Amygdala (tissue), 56 donors: ENCODE results near the gene RAMACL.
"Not testable (repeated sequence)": the region's sequence is repeated elsewhere in the genome, so short reads cannot be mapped to it uniquely, and the experiment has no call there.

ENCODE experiments used
- DNase-seq, 56 donors: peaks; one replicate each; lab custom pipeline; 2025; lab: John Stamatoyannopoulos, UW

Gene RAMACL

DNA sequence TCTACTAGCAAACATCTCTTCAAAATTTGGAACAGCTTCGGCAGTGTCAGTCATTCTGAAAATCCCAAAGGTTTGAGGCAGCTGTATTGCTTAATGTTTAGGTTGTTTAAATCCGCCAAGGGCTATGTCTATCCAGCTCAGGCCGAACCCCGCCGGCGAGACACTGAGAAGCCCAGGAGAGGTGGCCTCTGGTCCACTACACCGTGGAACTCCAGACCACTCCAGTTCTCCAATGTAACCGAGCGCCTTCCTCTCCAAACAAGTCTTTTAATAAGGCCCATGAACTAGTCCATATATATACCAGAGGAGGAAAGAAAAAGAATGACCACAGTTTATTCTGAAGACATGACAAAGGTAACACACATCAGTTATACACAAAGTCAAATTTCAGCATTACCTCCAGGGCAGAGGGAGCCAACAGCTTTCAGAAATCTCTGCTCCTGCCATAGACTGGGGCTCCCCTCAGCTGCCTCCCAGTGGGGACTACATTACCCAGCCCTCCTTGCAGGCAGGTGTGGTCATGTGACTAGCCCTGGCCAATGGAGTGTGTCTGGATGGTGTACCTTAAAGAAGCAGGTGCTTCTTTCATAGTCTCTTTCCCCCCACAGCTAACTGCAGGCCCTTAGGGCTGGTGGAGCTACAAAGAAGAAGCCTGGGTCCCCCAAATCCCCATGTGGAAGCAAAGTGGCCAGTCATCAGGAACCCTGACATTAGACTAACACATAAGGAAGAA lies at the start of gene RAMACL:
Gene RAMACL, minus strand, starts transcription at position 255 of the 733 bp plus-strand sequence. Its CDS starts 201 bp downstream, at position 54.
- no peak for DNase-seq

DNA sequence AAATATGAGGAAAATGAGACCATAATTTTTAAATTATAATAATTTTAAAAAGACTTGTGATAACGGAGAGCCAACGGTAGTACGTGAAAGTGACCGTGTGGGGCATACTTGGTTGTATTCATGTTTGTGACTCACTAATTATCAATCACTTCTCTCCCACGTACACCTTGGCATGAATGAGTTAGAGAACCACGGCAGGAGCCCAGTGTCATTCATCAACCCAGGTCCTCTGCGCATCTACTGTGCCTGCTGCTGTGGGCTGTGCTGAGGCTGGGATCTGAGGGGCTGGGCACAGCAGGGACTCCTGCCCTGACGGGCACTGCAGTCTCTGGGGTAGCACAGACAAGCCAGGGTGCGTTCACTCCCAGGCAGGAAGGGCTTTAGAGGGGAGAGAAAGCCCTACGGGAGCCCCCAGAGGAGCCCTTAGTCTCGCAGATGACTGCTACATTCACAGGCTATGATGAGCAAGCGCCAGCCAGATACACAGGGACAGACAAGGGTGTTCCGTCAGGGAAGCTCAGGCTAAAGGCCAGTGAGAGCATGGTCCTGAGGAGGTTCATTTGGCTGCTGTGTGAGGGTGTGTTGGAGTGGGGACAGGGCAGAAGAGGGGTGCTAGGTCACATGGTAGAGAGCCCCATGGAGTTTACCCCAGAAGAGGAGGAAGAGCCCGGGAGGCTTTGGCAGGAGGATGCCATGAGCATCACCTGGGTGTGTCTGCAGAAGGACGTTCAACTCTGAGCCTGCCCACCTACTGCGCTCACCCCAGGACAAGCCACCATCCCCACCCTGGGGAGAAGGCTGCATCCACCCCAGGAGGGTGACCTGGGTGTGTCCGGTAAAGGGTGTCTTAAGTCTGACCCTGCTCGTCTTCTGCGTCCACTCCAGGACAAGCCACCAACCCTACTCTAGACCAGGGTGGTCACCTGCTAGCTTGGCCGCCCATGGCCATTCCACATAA lies 48.8 kb upstream of the RAMACL start:
- no peak for DNase-seq

DNA sequence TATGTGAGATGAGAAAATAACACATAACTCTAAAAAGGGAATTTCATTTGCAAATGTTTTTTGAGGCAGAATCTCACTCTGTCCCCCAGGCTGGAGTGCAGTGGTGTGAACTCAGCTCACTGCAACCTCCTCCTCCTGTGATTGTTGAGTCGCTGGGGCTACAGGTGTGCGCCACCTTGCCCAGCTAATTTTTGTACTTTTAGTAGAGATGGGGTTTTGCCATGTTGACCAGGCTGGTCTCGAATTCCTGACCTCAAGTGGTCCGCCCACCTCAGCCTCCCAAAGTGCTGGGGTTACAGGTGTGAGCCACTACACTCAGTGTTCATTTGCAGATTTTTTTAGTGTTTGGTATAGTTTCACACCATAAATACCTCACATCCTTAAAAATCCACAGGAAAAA lies 48.1 kb upstream of the RAMACL start:
- DNase-seq, result not testable (repeated sequence)

DNA sequence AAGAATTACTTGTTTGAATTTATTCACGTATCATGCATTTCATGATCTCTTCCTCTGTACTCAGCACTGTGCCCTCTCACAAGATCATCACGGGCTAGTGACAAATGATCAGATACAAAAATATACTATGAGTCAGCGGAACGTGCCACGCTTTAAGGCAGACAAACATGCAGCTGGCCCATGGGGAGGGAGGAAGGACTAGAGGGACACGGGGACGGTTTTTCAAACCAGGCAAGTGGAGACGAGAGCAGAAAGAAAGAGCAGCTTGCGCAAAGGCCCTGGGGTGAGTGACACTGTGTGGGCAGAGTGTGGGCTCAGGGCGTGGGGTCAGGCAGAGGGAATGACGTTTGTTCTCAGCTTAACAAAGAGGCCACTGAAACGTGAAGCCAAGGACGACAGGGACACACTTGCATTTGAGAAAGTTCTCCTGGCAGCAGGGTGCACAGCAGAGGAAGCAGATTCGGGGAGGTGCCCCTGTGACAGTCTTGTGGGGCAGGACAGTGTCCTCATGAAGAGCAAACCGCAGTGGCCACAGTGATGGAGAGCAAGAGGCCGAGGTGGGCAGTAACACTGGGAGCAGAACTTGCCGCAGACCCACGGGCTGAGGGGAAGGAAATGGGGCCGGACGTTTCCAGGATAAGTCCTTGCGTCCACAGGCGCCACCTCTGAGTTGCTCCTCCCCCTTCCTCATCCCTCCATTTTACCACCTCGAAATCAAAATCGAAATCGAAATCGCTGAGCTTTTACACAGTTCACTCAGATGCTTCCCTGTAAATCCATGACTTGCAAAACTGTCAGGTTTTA lies 47.5 kb upstream of the RAMACL start:
- DNase-seq, result no peak

DNA sequence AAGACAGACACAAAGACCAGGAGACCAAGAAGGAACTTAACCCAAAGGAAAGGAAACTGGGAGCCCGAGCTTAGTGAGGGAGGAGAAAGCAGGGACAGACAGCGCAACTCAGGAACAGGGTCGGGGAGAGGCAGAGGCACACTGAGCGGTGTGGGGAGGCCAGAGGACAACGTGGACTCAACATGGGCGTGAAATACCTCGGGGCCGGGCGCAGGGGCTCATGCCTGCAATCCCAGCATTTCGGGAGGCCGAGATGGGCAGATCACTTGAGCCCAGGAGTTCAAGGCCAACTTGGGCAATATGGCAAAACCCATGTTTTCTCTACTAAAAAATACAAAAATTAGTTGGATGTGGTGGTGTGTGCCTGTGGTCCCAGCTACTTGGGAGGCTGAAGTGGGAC lies 46.3 kb upstream of the RAMACL start:
- DNase-seq, result no peak

DNA sequence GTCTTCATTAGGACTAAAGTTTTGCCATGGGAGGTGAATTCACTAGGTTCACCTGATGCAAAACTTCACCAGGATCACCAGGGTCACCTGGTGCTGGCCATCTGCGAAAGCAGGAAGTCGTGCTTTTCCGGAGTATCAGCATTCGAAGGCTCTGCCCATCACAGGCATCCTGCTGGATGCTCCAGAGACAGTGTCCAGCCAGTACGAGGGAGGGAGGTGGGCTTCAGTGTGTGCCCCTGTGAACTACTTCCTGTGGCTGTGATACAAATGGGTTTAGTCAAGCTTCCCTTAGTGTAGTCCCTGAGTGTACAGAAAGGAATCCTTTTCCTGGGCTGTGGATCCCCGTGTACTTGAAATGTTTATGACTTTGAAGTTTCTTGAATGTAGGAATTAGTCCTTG lies 44.0 kb upstream of the RAMACL start:
- DNase-seq, result no peak

DNA sequence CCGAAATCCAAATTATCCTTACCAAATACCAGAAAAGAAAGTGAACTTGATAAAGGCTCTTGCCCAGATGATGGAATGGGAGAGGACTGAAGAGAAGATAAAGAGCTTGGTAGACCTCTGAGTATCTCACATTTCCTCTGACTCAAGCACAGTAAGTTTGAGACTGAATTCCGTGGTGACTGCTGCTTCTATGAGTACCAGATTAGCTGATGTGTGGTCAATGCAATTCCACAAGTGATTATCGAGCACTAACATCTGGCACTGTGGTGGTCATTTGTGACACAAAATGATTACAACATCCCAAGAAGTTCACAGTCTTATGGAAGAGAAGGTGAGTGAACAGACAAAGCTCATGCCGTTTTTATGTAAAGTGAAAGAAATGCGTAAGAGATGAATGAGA lies 43.1 kb upstream of the RAMACL start:
- no peak for DNase-seq

DNA sequence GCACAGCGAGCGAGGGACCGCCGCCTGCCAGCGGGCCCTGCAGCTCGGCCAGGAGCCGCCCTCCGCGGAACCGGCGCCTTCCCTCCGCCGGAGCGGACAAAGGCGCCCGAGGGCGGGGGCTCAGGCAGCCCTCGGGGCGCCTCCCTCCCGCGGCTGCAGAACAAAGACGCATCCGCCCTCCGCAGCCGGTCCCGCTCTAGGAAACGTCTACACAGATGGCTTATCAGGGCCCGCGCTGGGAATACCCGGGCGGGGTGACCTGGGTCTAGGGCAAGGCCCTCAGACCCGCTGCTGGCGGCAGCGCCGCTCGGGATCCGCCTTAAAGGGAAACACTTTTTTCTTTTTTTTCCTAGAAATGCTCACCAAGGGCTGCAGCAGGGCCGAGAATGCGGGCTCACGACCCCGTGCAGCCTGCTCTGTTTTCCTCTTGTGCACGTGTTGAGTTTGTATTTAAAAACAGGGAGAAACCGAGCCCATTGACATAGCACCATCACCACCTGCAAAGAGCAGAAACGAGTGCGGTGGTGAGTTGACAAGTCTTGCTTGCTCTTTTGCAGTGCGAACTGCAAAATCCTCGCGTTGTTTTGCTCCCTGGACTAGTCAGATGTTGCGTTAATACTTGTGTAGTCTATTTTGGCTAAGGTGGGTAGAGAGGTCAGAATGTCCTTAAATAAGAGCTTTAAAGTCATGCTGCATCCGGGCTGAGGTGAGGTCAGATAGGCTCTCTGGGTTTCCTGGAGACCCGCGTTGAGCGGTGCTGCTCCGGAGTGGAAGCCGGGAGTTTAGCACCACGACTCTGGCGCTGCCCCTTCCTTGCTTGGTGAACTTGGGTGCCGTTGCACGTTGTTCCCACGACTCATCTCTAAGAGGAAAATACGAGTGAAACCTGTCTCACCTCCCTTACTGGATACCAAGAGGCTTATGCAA lies 41.7 kb upstream of the RAMACL start:
- peak in 28 of 56 donors; percentile 40 to 82 (median 68) for DNase-seq

DNA sequence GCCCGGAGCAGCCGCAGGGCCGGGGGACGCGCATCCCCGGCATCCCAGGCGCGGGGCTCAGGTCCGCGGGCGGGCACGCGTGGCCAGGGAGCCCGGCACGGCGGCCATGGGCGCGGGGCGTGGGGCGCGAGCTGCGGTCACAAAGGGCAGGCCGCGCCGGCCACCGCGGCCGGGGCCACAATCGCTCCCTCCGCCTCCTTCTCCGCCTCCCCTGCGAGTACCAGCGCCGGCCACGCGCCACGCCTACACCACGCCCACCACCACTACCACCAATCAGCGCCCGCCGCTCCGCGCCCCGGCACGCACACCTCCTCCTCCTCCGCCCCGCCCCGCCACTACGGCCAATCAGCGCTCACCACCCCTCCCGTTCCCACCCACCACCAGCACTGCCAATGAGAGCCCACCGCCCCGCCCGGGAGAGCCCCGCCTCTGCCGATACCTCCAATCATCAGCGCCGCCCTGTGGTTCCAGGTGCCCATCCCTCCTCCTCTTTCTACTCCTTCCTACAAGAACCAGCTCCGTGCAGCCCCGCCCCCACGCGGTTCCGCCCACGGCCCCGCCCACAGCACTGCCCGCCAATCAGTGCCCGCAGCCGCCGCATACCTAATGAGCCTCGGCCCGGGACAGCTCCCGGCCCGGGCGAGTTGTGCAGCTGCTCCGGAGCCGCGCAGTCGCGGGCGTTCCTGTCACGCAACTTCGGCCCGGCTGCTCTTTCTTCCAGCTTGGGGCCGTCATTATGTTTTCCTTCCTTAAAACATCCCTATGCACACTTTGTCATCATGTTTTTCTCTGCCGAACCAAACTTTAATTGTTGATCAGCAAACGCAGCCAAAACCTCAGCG lies 40.8 kb upstream of the RAMACL start, which contains the start of gene RPS6KA2:
Gene RPS6KA2, minus strand, starts transcription at position 219 of the 842 bp plus-strand sequence. CDS start 232 bp downstream, outside the sequence.
- DNase-seq, result peak; percentile 95 to 100 (median 100)

DNA sequence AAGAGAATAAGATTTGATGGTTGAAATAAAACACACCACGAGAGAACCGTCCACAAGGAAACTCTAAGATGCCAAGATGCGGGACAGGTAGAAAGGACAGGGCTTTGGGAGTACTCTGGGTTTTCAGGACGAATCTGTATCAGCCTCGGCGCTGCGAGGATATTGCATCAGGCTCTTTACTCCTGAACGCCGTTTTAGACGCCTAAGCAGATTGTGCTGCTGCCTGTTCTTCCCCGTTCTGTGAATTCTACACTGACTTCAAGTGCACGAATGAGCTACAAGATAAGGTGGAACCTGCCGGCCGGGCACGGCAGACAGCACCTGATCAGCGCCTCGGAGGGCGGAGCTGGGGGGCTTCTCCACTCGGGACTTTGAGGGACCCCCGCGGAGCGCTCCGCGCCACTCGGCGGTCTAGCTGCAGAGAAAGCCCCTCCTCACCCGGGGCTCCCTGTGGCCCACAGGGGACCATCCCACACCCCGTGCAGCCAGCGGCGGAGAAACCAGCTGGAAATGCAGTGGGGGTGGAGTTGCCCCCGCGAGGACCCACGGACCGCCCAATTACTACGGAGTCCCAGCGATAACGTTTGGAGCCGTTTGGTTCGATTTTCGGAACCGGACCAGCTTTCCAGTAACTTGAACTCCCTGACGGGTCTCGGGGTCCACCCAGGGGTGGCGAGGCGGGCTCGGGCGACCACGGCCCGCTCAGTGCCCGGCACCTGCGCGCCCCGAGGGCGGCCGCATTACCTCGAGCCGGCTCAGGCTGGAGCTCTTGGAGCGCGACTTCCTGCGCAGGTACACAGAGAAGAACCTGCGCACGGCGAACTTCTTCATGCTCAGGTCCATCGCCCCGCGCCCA lies 39.9 kb upstream of the RAMACL start:
- DNase-seq, result peak in 11 of 56 donors; percentile 15 to 59 (median 43)

DNA sequence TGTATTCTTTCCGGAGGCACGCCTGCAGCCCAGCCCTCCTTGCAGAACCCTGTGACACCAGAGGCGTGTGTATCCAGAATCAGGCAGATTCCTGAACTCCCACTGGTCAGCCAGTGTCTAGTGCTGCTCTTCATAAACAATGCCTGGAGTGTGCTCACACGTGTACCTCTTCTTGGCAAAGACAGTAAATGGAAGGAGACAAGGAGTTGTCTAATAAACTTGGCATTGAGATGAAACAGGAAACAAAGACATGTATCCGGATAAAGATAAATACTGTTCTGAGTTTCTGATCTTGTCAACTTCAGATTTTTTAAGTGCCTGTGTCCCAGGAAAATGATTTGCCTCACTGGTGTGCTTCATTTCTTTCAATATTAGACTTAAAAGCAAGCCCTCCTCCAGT lies 38.9 kb upstream of the RAMACL start:
- no peak for DNase-seq

DNA sequence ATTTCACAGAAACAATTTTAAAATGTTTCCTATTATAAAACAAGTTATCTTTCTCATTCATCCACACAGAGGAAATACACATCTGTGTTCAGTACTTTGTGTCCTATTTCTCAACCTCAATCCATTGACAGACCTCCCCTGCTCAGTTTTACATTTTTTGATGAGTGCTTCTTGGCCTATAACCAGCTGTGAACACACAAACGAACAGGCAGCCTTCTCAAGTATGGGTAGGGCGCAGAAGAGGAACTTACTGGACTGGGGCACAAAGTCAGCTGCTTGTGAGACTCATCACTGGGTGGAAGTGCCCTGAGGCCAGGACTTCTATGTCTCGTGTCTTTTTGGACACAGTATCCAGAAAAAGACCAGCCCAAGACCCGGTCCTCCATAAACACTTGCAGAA lies 37.8 kb upstream of the RAMACL start:
- no peak for DNase-seq

DNA sequence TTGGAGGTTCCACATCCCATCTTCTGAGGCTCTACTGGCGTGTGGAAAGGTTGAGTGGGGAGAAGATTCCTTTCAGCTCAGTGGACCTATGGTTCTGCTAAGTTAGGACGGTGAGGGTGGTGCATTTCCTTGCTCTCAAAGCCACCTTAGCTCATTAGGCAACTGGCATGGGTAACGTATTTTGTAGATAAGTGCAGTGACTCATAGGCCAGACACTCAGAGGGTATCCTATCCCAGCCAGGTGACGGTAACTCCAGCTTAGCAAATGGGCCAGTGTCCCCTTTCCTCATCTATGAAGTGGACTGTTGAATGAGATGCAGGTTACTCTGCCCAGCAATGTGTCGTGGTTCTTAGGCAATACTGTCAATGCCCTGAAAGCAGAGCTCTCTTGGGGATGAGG lies 36.8 kb upstream of the RAMACL start:
- DNase-seq, result no peak

DNA sequence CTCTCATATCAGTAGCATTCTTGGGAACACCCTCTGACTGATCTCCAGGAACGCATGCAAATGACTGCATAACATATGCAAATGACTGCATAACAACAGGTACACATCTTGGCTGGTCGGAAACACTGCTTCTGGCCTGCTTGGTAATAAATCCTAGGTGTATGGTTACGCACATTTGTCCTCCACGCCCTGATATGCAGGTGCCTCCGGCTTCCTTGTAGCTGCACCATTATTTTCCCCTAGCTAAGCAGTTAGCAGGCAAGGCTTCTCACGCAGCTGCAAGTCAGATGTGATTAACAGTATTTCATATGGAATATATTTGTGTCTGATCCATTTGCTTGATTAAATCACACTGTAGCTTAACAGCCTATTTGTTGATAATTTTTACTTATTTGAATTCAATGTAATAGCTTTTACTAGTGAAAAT lies 34.6 kb upstream of the RAMACL start:
- no peak for DNase-seq

DNA sequence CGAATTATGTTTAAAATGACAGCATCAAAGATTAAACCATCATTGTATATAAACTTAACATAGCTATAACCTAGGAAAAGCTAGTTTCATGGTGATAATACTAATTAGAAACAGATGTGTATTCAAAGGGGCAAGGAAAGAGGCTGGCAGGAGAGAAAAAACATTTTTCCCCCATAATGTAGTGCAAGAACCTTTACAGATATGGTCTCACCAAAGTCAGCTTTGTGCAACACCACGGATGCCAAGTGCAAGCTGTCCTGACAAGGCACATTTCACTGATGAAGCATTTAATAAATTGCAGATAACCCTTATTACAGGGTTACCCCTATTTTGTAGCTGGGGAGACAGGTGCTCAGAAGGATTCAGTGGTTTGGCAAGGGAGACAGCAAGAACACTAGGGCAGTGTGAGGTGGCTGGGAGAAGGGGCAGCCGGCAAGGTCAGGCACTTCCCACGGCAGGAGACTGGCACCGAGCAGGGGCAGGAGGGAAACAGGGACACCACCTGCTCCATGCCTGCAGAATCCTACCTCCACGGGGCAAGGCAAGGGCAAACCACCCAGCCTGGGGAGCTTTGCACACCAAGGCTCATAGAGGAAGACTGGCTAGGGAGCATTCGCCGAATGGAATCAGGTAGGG lies 34.1 kb upstream of the RAMACL start:
- no peak for DNase-seq

DNA sequence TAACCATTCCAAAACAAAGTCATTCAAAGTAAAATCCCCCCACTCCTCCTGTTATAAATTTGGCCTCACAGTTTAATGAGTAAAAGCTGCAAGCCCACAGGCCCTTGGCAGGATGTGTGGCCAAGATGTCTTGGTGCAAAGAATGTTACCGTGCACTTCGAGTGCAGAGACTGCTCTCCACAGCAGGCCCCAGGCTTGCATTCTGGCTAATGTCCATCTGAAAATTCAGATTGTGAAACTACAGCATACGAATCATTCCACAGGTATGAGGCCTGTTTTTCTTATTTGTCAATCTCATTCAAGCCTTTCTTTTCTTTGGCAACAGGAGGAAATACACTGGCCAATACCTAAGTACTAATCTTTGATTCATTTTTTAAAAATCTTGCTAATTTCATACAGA lies 33.4 kb upstream of the RAMACL start:
- DNase-seq, result no peak
